Epithelial cell of esophagus (primary cell): ENCODE data around the gene STX11.
A peak's percentile ranks its signal among the peaks of the same experiment; 100 is the strongest.

Experiments
- DNase-seq: peaks from one replicate; pipeline ENCODE4 v3.0.0; 2010; ENCODE audit warnings: low read depth
- H3K4me3 ChIP-seq: 2 replicates; pipeline ENCODE4 v1.5.1; 2011; ENCODE audit warnings: mild to moderate bottlenecking, low read length, control low read depth
- TF ChIP-seq, protein P1 (sequence below): IDR thresholded peaks from 2 replicates; pipeline ENCODE4 v1.5.1; 2011; ENCODE audit warnings: low read depth, mild to moderate bottlenecking, low read length, control low read depth, inconsistent platforms; ENCODE audit not compliant: insufficient read depth; ENCODE audit errors: missing control alignments

The STX11 gene

GRCh38 chr6:144149894-144150709, at the start of gene STX11:
Gene STX11, plus strand, starts transcription at chr6:144150517. Its CDS starts 36,111 bp downstream, at chr6:144186628.
- peak within 1 kb of the TSS; percentile 60 for H3K4me3 ChIP-seq
- TF ChIP-seq, protein P1, sequence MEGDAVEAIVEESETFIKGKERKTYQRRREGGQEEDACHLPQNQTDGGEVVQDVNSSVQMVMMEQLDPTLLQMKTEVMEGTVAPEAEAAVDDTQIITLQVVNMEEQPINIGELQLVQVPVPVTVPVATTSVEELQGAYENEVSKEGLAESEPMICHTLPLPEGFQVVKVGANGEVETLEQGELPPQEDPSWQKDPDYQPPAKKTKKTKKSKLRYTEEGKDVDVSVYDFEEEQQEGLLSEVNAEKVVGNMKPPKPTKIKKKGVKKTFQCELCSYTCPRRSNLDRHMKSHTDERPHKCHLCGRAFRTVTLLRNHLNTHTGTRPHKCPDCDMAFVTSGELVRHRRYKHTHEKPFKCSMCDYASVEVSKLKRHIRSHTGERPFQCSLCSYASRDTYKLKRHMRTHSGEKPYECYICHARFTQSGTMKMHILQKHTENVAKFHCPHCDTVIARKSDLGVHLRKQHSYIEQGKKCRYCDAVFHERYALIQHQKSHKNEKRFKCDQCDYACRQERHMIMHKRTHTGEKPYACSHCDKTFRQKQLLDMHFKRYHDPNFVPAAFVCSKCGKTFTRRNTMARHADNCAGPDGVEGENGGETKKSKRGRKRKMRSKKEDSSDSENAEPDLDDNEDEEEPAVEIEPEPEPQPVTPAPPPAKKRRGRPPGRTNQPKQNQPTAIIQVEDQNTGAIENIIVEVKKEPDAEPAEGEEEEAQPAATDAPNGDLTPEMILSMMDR: no peak
- DNase-seq: peak; percentile 61

DNA sequence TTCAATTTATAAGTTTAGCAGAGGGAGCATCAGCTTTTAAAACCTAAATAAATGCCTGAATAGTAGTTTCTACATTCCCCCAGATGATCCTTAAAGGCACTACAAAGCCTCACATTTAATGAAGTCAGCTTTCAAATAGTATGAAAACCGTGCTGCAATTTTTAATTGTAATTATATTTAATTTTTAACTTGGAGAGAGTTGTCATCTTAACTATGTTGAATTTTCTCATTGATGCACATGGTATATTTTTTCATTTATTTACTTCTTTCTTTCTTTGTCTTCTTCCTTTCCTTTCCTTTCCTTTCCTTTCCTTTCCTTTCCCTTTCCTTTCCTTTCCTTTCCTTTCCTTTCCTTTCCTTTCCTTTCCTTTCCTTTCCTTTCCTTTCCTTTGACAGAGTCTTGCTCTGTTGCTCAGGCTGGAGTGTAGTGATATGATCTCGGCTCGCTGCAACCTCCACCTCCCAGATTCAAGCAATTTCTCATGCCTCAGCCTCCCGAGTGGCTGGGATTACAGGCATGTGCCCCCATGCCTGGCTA, 47.2 kb upstream of the STX11 start:
- no peak overlapping the region for H3K4me3 ChIP-seq
- no peak for DNase-seq
- TF ChIP-seq, protein P1: no peak

GRCh38 chr6:144104488-144104887, 45.8 kb upstream of the STX11 start:
- TF ChIP-seq, protein P1: no peak
- DNase-seq: no peak
- no peak overlapping the region for H3K4me3 ChIP-seq

GRCh38 chr6:144104898-144105487, 45.3 kb upstream of the STX11 start:
- peak; percentile 77 for DNase-seq
- TF ChIP-seq, protein P1: peak; percentile 54
- H3K4me3 ChIP-seq: no peak overlapping the region

DNA sequence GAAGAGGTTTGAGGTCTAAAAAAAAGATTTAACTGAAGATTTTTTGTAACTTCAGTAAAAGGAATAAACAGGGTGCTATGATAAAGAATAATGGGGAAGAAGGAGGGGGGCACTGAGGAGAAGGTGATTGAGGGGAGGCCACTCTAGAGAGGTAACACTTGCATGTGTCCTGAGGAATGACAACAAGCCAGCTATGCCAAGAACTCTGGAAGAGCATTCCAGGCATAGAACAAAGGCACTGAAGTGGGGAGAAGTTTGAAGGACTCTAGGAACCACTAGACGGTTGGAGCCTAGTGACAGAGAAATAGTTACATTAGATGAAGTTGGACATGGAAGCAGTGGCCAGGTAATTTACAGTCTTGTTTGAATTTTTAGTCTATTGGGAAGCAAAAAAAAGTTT, 44.1 kb upstream of the STX11 start:
- TF ChIP-seq, protein P1: no peak
- DNase-seq: no peak

GRCh38 chr6:144110210-144110609, 40.1 kb upstream of the STX11 start:
- no peak overlapping the region for H3K4me3 ChIP-seq
- DNase-seq: no peak
- TF ChIP-seq, protein P1: no peak

More for the DNA sequence above, 44.1 kb upstream of the STX11 start:
- no peak overlapping the region for H3K4me3 ChIP-seq
